Immature natural killer cell (primary cell): ENCODE results near the gene HSD17B11. TPM values are rescaled to one million over a fixed set of nuclear protein-coding genes. Genes with fewer than 3 reads are reported as not detected.
"Not testable (repeated sequence)": the region's sequence is repeated elsewhere in the genome, so short reads cannot be mapped to it uniquely, and the experiment has no call there.

ENCODE experiments used
- DNase-seq, 3 donors: peaks; one replicate each; pipeline ENCODE4 v3.0.0; 2022; ENCODE audit warnings: mixed read lengths in 1 of 3
- H3K27ac Mint-ChIP-seq, 6 donors: one replicate each; pipeline ENCODE4 v1.8.0; 2020; ENCODE audit warnings: mixed read lengths in 6 of 6, mild to moderate bottlenecking in 5 of 6, inconsistent platforms in 4 of 6, moderate library complexity in 3 of 6
- H3K27me3 Mint-ChIP-seq, 3 donors: one replicate each; pipeline ENCODE4 v1.8.0; 2020 to 2021; ENCODE audit warnings: low read depth in 3 of 3, mild to moderate bottlenecking in 3 of 3, mixed read lengths in 3 of 3, moderate library complexity in 3 of 3, inconsistent platforms in 1 of 3
- H3K36me3 Mint-ChIP-seq, 3 donors: one replicate each; pipeline ENCODE4 v1.8.0; 2020; ENCODE audit warnings: mixed read lengths in 3 of 3, inconsistent platforms in 2 of 3, mild to moderate bottlenecking in 2 of 3
- H3K4me1 Mint-ChIP-seq, 2 donors: one replicate each; pipeline ENCODE4 v1.8.0; 2020; ENCODE audit warnings: inconsistent platforms in 2 of 2, mild to moderate bottlenecking in 2 of 2, mixed read lengths in 2 of 2, moderate library complexity in 1 of 2
- H3K4me3 Mint-ChIP-seq, 5 donors: one replicate each; pipeline ENCODE4 v1.8.0; 2020; ENCODE audit warnings: mild to moderate bottlenecking in 5 of 5, mixed read lengths in 5 of 5, inconsistent platforms in 3 of 5, moderate library complexity in 3 of 5
- H3K9me3 Mint-ChIP-seq, 6 donors: one replicate each; pipeline ENCODE4 v1.8.0; 2020; ENCODE audit warnings: mild to moderate bottlenecking in 6 of 6, mixed read lengths in 6 of 6, inconsistent platforms in 4 of 6, moderate library complexity in 3 of 6
- polyA plus RNA-seq, 3 donors: library from polyadenylated mRNA; unstranded; fragments of 300-500 nt; fragmentation: Illumina TruSeq; gene quantifications; one replicate each; pipeline ENCODE4 v1.2.3, GENCODE V29; 2021

The HSD17B11 gene
- 100 to 1,000 TPM in 2 of 3 donors, 10 to 100 TPM in 1; 81.6 to 112 (median 105) TPM for polyA plus RNA-seq

GRCh38 chr4:87390891-87391575, at the start of gene HSD17B11:
HSD17B11 (minus strand) TSS chr4:87391188; CDS start chr4:87391070, 118 bp downstream.
- peaks cover 0 to 8% (median 6%) of the 10 kb centered on the region in 3 donors for H3K36me3 Mint-ChIP-seq
- peaks cover 0 to 6% (median 6%) of the 10 kb centered on the region in 3 donors for H3K27me3 Mint-ChIP-seq
- H3K27ac Mint-ChIP-seq = peak within 1 kb of the TSS; percentile 91 to 97 (median 94)
- no peaks in the 10 kb centered on the region for H3K9me3 Mint-ChIP-seq
- peak within 1 kb of the TSS; percentile 90 to 98 (median 97) for H3K4me3 Mint-ChIP-seq
- DNase-seq = peak; percentile 76 to 82 (median 79)
- peaks cover 48 to 62% of the 10 kb centered on the region in 2 donors for H3K4me1 Mint-ChIP-seq

GRCh38 chr4:87433342-87433741, 42.4 kb upstream of the HSD17B11 start:
- H3K36me3 Mint-ChIP-seq = peaks cover 10 to 18% (median 11%) of the 10 kb centered on the region in 3 donors
- H3K4me3 Mint-ChIP-seq = no peak overlapping the region
- peaks cover 5 to 26% of the 10 kb centered on the region in 2 donors for H3K4me1 Mint-ChIP-seq
- no peaks in the 10 kb centered on the region for H3K27me3 Mint-ChIP-seq
- no peaks in the 10 kb centered on the region for H3K9me3 Mint-ChIP-seq
- H3K27ac Mint-ChIP-seq = peak overlapping the region in 2 of 6 donors; percentile 21 to 31
- DNase-seq = no peak

GRCh38 chr4:87430038-87430437, 39.0 kb upstream of the HSD17B11 start:
- no peaks in the 10 kb centered on the region for H3K36me3 Mint-ChIP-seq
- no peak for DNase-seq
- no peaks in the 10 kb centered on the region for H3K27me3 Mint-ChIP-seq
- H3K27ac Mint-ChIP-seq = no peak overlapping the region
- H3K4me3 Mint-ChIP-seq = no peak overlapping the region
- H3K9me3 Mint-ChIP-seq = no peaks in the 10 kb centered on the region
- peaks cover 5 to 43% of the 10 kb centered on the region in 2 donors for H3K4me1 Mint-ChIP-seq

- Mint-ChIP-seq H3K4me1 (peaks cover 11 to 53% of the 10 kb centered on the region in 2 donors), H3K27ac (no peak overlapping the region), H3K4me3 (no peak overlapping the region), H3K27me3 (no peaks in the 10 kb centered on the region), H3K36me3 (no peaks in the 10 kb centered on the region), H3K9me3 (no peaks in the 10 kb centered on the region)
- no peak for DNase-seq
Measured at GRCh38 chr4:87428979-87429378, 38.0 kb upstream of the HSD17B11 start.

- peaks cover 4 to 6% (median 5%) of the 10 kb centered on the region in 3 donors for H3K27me3 Mint-ChIP-seq
- H3K36me3 Mint-ChIP-seq = peaks cover 0 to 2% (median 0%) of the 10 kb centered on the region in 3 donors
- H3K4me3 Mint-ChIP-seq = no peak overlapping the region
- H3K4me1 Mint-ChIP-seq = peaks cover 20 to 64% of the 10 kb centered on the region in 2 donors
- H3K9me3 Mint-ChIP-seq = no peaks in the 10 kb centered on the region
- peak overlapping the region in 1 of 6 donors; percentile 23 for H3K27ac Mint-ChIP-seq
- no peak for DNase-seq
Measured at GRCh38 chr4:87427518-87427868, 36.5 kb upstream of the HSD17B11 start.

GRCh38 chr4:87426865-87427517, 36.0 kb upstream of the HSD17B11 start:
- no peak overlapping the region for H3K4me3 Mint-ChIP-seq

GRCh38 chr4:87425711-87426110, 34.7 kb upstream of the HSD17B11 start:
- H3K9me3 Mint-ChIP-seq = no peaks in the 10 kb centered on the region
- no peak overlapping the region for H3K27ac Mint-ChIP-seq
- H3K27me3 Mint-ChIP-seq = peaks cover 8 to 13% (median 11%) of the 10 kb centered on the region in 3 donors
- DNase-seq = no peak
- peaks cover 29 to 63% of the 10 kb centered on the region in 2 donors for H3K4me1 Mint-ChIP-seq
- H3K36me3 Mint-ChIP-seq = peaks cover 0 to 5% (median 0%) of the 10 kb centered on the region in 3 donors
- no peak overlapping the region for H3K4me3 Mint-ChIP-seq

More at GRCh38 chr4:87426865-87427517, 36.0 kb upstream of the HSD17B11 start:
- Mint-ChIP-seq H3K9me3 (no peaks in the 10 kb centered on the region), H3K4me1 (peaks cover 24 to 64% of the 10 kb centered on the region in 2 donors), H3K27me3 (peaks cover 8 to 11% (median 10%) of the 10 kb centered on the region in 3 donors), H3K27ac (peak overlapping the region in 1 of 6 donors; percentile 23), H3K36me3 (peaks cover 0 to 5% (median 0%) of the 10 kb centered on the region in 3 donors)
- no peak for DNase-seq

- Mint-ChIP-seq H3K4me1 (peaks cover 27 to 61% of the 10 kb centered on the region in 2 donors), H3K27ac (peak overlapping the region in 4 of 6 donors; percentile 3 to 94 (median 74)), H3K4me3 (peak overlapping the region; percentile 90 to 100 (median 99)), H3K27me3 (peaks cover 8 to 13% (median 11%) of the 10 kb centered on the region in 3 donors)
- not testable (repeated sequence) for H3K36me3 Mint-ChIP-seq, H3K9me3 Mint-ChIP-seq, DNase-seq
Measured at GRCh38 chr4:87424099-87424543, 33.1 kb upstream of the HSD17B11 start.

GRCh38 chr4:87423317-87424098, 32.5 kb upstream of the HSD17B11 start:
- peak overlapping the region; percentile 90 to 100 (median 99) for H3K4me3 Mint-ChIP-seq
- peaks cover 0 to 5% (median 0%) of the 10 kb centered on the region in 3 donors for H3K36me3 Mint-ChIP-seq
- H3K27ac Mint-ChIP-seq = peak overlapping the region; percentile 69 to 99 (median 88)
- no peak for DNase-seq
- H3K4me1 Mint-ChIP-seq = peaks cover 27 to 57% of the 10 kb centered on the region in 2 donors
- no peaks in the 10 kb centered on the region for H3K9me3 Mint-ChIP-seq
- H3K27me3 Mint-ChIP-seq = peaks cover 8 to 13% (median 11%) of the 10 kb centered on the region in 3 donors

- Mint-ChIP-seq H3K27me3 (peaks cover 8 to 13% (median 12%) of the 10 kb centered on the region in 3 donors), H3K36me3 (peaks cover 0 to 5% (median 0%) of the 10 kb centered on the region in 3 donors), H3K27ac (peak within 1 kb of the TSS; percentile 94 to 100 (median 99)), H3K4me1 (peaks cover 27 to 46% of the 10 kb centered on the region in 2 donors), H3K4me3 (peak within 1 kb of the TSS; percentile 90 to 100 (median 99)), H3K9me3 (no peaks in the 10 kb centered on the region)
- DNase-seq = peak; percentile 89 to 90 (median 90)
Measured at GRCh38 chr4:87422104-87423052, 31.4 kb upstream of the HSD17B11 start, which contains the start of gene NUDT9. NUDT9 (plus strand) TSS chr4:87422573; CDS start chr4:87422906, 333 bp downstream.

GRCh38 chr4:87420276-87420830, 29.4 kb upstream of the HSD17B11 start:
- Mint-ChIP-seq H3K4me3 (peak overlapping the region in 1 of 5 donors; percentile 33), H3K9me3 (no peaks in the 10 kb centered on the region), H3K36me3 (peaks cover 0 to 5% (median 0%) of the 10 kb centered on the region in 3 donors), H3K27me3 (peaks cover 8 to 15% (median 13%) of the 10 kb centered on the region in 3 donors), H3K27ac (no peak overlapping the region), H3K4me1 (peaks cover 27 to 38% of the 10 kb centered on the region in 2 donors)
- no peak for DNase-seq

- H3K9me3 Mint-ChIP-seq = no peaks in the 10 kb centered on the region
- H3K4me1 Mint-ChIP-seq = peaks cover 25 to 35% of the 10 kb centered on the region in 2 donors
- no peak overlapping the region for H3K27ac Mint-ChIP-seq
- H3K36me3 Mint-ChIP-seq = peaks cover 0 to 5% (median 0%) of the 10 kb centered on the region in 3 donors
- no peak for DNase-seq
- peaks cover 8 to 15% (median 13%) of the 10 kb centered on the region in 3 donors for H3K27me3 Mint-ChIP-seq
- peak overlapping the region in 1 of 5 donors; percentile 33 for H3K4me3 Mint-ChIP-seq
Measured at GRCh38 chr4:87419578-87420249, 28.7 kb upstream of the HSD17B11 start.
